NAMALWA (cell line): ENCODE measurements around the gene PDILT.
A peak's percentile ranks its signal among the peaks of the same experiment; 100 is the strongest.

Source experiments
- DNase-seq: peaks from one replicate; pipeline ENCODE4 v3.0.0-alpha.2; 2015; ENCODE audit warnings: low spot score

PDILT gene

GRCh38 chr16:20402651-20403050 is 1.9 kb downstream of the PDILT start:
- no peak for DNase-seq

DNA sequence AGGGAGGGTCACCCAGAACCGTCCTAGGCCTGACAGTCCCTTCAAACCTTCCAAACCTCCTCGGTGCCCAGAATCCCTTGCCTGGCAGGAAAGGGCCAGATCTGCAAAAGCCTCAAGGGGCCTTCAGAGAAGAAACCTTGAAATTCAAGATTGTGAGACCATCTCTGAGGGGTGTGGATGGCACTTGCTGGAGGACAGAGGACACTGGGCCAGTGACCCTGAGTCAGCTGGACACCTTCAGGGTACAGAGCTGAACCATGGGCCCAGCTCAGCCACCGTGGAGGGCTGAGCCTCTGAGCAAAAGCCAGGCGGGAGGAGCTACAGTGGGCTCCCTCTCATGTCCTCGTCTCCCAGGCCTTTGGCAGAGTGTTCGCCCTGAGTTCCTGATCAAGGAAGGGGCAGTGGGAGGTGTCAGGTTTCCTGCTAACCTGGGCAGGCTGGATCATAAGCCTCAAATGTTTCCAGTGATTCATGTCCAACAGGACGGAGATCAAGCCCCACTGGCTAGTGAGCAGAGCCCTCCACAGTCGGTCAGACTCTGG is 3.0 kb downstream of the PDILT start:
- DNase-seq: no peak

- DNase-seq: no peak
Observed at GRCh38 chr16:20401066-20401465, 3.5 kb downstream of the PDILT start.

GRCh38 chr16:20399185-20399584 is 5.4 kb downstream of the PDILT start:
- no peak for DNase-seq

GRCh38 chr16:20398603-20399002 is 5.9 kb downstream of the PDILT start:
- no peak for DNase-seq

- no peak for DNase-seq
Observed at GRCh38 chr16:20397468-20398074, 7.0 kb downstream of the PDILT start.

- DNase-seq: no peak
Observed at GRCh38 chr16:20396846-20397467, 7.6 kb downstream of the PDILT start.

GRCh38 chr16:20395946-20396345 is 8.6 kb downstream of the PDILT start:
- DNase-seq: no peak

GRCh38 chr16:20393801-20394577 is 10.5 kb downstream of the PDILT start:
- DNase-seq: no peak

DNA sequence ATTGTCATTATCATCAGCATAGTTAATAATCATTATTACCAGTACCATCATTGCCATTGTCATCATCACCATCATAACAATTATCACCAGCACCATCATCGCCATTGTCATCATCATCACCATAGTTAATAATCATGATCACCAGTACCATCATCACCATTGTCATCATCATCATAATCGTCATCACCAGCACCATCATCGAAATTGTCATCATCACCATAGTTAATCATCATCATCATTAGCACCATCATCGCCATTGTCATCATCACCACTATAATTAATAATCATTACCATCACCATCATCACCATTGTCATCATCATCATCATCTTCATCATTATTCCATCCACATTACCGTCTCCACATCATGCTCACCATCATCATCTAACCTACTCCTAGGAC is 13.5 kb downstream of the PDILT start:
- DNase-seq: no peak

DNA sequence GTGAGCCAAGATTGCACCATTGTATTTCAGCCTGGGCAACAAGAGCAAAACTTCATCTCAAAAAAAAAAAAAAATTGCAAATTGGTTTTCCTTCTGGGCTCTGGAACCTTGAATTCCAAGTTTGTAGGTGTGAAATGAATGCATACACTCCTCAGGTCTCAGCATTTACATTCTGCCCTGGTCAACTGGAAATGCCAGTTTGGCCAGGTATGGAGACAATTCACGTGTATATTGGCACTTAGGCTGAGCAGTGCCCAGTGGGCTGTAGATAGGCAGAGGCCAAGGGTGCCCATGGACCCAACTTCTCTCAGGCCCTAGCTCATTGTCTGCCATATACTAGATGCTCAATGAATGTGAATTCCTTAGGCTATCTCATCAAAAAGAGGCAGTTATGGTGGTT is 15.7 kb downstream of the PDILT start:
- no peak for DNase-seq

DNA sequence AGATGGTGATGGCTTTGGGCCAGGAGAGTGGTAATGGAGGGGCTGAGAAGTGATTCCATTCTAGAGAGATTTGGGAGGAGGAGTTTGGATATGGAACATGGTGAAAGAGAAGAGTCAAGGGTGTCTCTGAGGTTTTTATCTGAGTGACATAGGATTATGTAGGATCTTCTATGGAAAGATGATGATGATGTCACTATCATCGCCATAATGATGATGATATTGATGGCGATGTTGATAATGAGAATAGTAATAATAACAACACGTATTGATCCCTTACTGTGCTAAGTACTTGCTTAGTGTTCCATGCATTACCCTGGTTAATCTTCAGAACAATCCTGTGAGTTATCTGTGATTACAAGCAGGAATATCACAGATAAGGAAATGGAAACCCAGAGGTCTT is 16.6 kb downstream of the PDILT start:
- no peak for DNase-seq

DNA sequence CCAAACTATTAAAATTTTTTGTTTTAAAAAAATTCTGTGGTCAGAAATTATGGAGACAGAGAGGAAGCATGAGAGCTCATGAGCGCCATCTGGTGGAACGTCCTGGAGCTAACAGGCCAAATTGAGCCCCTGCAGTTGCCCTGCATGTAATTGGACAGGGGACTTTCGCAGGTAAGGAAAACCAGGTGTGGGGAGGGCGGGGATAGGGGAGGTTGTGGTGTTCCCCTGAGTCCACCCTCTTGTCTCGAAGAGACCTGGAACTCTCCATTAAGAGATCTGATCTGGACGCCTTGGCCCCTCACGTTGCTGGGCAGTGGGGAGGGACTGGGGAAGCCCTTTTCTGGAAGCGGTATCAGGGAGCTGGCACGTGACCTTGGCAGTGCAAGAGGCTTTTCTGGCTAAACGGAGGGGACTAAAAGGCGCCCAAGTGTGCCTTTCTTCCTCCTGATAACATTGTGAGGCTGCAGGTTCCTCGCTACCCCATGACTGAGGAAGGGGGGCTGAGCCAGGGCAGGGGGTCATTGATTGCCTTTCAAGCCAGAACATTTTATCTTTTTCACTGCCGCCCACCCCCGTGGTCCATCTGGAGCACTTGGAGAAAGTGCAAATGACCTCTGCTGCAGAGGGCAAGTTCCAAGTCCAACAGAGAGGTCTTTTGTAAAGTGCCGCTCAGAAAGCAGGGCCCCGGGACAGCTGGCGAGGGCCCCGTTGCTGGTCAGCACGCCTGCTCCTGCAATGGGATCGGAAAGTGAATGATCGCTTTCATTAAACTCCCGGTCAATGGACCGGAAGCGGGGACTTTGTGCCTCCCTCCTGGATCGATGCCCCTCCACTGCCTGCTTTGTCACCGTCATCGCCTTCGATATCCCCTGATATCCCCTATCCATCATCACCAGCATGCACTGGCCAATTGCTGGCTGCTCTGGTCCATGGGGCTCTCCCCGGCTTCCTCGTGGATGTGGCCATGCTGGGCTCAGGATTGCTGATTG is 18.4 kb downstream of the PDILT start:
- DNase-seq: peak; percentile 61

- peak; percentile 79 for DNase-seq
Observed at GRCh38 chr16:20383106-20384029, 21.2 kb downstream of the PDILT start.

GRCh38 chr16:20382202-20382948 is 22.2 kb downstream of the PDILT start:
- DNase-seq: no peak

DNA sequence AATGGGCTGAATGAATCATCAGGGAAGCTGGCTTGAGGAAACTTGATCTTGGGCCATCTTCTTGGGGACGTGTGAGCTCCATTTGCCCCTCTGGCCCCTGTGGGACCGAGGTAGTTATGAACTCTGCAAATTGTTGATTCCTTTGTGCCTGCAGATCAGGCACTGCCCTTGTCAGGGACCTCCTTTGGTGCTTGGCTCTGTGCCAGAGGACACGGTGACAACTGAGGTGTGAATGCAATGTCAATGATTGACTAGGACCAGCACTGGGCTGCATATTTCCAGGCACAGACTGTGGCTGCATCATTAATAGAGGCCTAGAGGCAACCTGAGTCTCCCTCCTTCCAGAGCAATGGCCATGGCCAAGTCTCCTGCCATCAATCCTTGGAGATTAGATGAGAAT is 23.8 kb downstream of the PDILT start:
- no peak for DNase-seq

DNA sequence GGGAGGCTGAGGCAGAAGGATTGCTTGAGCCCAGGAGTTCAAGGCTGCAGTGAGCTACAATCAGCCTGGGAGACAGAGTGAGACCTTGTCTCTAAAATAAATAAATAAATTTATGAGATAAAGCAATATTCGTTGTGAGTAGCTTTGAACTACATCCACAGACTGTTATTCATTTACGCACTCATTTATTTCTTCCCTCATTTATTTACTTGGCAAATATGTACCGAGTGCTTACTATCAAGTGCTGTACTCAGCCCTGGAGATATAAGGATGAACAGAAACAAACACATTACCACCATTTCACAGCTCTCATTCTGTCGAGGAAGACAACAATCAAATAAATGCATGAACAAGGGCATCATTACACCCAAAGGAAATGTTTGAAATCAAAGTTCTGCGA is 27.4 kb downstream of the PDILT start:
- no peak for DNase-seq

GRCh38 chr16:20372701-20373100 is 31.8 kb downstream of the PDILT start:
- no peak for DNase-seq

- no peak for DNase-seq
Observed at GRCh38 chr16:20369452-20370054, 35.0 kb downstream of the PDILT start.

- DNase-seq: no peak
Observed at GRCh38 chr16:20364051-20364450, 40.5 kb downstream of the PDILT start.
